ENCODE measurements around the gene COA3.

DNA sequence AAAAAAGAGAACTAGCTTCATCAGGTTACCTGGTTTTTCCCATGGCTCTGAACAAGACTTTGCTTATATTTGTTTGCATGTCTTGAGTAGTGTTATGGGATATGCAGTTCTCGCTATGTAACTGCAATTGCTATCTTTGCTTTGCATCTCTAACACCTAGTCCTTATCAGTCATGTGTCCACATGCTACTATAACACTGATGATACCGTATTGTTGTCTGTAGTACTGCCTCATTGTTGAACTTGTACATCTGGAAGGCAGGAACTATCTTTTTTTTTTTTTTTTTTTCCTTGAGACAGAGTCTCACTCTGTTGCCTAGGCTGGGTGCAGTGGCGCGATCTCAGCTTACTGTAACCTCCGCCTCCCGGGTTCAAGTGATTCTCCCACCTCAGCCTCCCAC is 37.2 kb upstream of the COA3 start:
- TF ChIP-seq, protein P1, sequence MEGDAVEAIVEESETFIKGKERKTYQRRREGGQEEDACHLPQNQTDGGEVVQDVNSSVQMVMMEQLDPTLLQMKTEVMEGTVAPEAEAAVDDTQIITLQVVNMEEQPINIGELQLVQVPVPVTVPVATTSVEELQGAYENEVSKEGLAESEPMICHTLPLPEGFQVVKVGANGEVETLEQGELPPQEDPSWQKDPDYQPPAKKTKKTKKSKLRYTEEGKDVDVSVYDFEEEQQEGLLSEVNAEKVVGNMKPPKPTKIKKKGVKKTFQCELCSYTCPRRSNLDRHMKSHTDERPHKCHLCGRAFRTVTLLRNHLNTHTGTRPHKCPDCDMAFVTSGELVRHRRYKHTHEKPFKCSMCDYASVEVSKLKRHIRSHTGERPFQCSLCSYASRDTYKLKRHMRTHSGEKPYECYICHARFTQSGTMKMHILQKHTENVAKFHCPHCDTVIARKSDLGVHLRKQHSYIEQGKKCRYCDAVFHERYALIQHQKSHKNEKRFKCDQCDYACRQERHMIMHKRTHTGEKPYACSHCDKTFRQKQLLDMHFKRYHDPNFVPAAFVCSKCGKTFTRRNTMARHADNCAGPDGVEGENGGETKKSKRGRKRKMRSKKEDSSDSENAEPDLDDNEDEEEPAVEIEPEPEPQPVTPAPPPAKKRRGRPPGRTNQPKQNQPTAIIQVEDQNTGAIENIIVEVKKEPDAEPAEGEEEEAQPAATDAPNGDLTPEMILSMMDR (IDR thresholded peaks at IDR 0.05): no peak
- TF ChIP-seq POLR2A (IDR thresholded peaks at IDR 0.05) (no peak), POLR2AphosphoS5 (IDR thresholded peaks at IDR 0.05) (no peak)
